Progenitor cell of endocrine pancreas (in vitro differentiated cells): ENCODE data around the gene RCOR1. TPM values are rescaled to one million over a fixed set of nuclear protein-coding genes. Genes with fewer than 3 reads are reported as not detected.

Source experiments
- DNase-seq: peaks from one replicate; pipeline ENCODE4 v3.0.0; 2021; ENCODE audit warnings: low spot score; ENCODE audit not compliant: unreplicated experiment
- H3K27ac Mint-ChIP-seq: 2 replicates; pipeline ENCODE4 v1.8.0; 2021; ENCODE audit warnings: mild to moderate bottlenecking, moderate library complexity, mixed read lengths
- H3K27me3 Mint-ChIP-seq: 2 replicates; pipeline ENCODE4 v1.8.0; 2021; ENCODE audit warnings: mixed read lengths
- H3K36me3 Mint-ChIP-seq: 2 replicates; pipeline ENCODE4 v1.8.0; 2022; ENCODE audit warnings: mixed read lengths; ENCODE audit not compliant: insufficient read depth
- H3K4me1 Mint-ChIP-seq: 2 replicates; pipeline ENCODE4 v1.8.0; 2021; ENCODE audit warnings: low read depth, mixed read lengths
- H3K4me3 Mint-ChIP-seq: 2 replicates; pipeline ENCODE4 v1.8.0; 2021; ENCODE audit warnings: low read depth, mild to moderate bottlenecking, moderate library complexity, mixed read lengths
- H3K9me3 Mint-ChIP-seq: 2 replicates; pipeline ENCODE4 v1.8.0; 2021; ENCODE audit warnings: low read depth, mixed read lengths
- total RNA-seq: library from RNA; stranded (reverse); gene quantifications from 2 replicates; pipeline ENCODE4 v1.2.1, GENCODE V29; 2021
- TF ChIP-seq, protein P1 (sequence below): fragments of 200-600 bp; sonication (generic); IDR thresholded peaks from one replicate; pipeline ENCODE4 v1.5.0; 2021; ENCODE audit warnings: antibody characterized with exemption, mild to moderate bottlenecking; ENCODE audit not compliant: unreplicated experiment

The RCOR1 gene
- total RNA-seq, 1 donor from 2014 or later: 41.9 TPM

DNA sequence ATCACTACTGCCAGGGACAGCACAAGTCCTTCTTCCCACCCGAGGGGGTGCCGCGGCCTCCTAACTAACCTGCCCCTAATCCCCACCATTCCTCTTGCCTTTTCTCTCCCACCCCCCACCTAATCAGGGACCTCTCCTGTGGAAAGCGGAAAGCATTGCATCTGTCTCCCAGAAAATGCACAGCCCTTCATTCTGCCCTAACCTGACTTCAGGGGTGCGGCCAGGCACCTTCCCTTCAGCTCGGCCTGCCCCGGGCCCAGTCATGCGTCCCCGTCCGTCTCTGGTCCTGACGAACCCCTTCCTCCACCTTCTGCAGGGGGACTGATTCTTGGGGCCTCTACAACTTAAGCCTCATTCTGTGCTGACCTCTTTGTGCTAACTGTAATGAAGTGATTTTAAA, 140.9 kb downstream of the RCOR1 start:
- H3K4me3 Mint-ChIP-seq: no peak overlapping the region

DNA sequence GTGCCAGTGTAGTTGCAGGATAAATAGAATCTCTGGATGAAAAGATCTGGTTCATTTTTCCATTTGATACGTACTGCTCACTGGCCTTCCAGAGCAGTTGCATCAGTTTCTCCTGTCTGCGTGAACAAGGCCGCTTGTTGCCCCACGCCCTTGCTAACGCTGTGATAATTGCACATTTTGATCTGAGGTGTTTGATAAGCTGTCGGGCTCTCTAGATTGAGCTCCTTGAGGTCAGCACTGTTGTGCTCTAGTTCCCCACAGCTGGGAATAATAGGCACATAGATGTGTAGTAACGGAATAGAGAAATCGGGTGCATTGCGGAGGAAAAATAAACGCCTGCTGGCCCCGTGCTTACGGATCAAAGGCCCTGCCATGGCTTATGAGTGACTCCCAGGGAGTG, 142.0 kb downstream of the RCOR1 start:
- peak overlapping the region; percentile 71 for H3K27ac Mint-ChIP-seq
- TF ChIP-seq, protein P1, sequence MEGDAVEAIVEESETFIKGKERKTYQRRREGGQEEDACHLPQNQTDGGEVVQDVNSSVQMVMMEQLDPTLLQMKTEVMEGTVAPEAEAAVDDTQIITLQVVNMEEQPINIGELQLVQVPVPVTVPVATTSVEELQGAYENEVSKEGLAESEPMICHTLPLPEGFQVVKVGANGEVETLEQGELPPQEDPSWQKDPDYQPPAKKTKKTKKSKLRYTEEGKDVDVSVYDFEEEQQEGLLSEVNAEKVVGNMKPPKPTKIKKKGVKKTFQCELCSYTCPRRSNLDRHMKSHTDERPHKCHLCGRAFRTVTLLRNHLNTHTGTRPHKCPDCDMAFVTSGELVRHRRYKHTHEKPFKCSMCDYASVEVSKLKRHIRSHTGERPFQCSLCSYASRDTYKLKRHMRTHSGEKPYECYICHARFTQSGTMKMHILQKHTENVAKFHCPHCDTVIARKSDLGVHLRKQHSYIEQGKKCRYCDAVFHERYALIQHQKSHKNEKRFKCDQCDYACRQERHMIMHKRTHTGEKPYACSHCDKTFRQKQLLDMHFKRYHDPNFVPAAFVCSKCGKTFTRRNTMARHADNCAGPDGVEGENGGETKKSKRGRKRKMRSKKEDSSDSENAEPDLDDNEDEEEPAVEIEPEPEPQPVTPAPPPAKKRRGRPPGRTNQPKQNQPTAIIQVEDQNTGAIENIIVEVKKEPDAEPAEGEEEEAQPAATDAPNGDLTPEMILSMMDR: no peak
- peaks cover 2% of the 10 kb centered on the region for H3K4me1 Mint-ChIP-seq
- no peaks in the 10 kb centered on the region for H3K27me3 Mint-ChIP-seq
- H3K36me3 Mint-ChIP-seq: peaks cover 7% of the 10 kb centered on the region
- H3K9me3 Mint-ChIP-seq: no peaks in the 10 kb centered on the region
- no peak overlapping the region for H3K4me3 Mint-ChIP-seq
- DNase-seq: no peak

More for the DNA sequence above, 140.9 kb downstream of the RCOR1 start:
- DNase-seq: no peak
- no peaks in the 10 kb centered on the region for H3K27me3 Mint-ChIP-seq
- no peaks in the 10 kb centered on the region for H3K9me3 Mint-ChIP-seq
- peaks cover 2% of the 10 kb centered on the region for H3K4me1 Mint-ChIP-seq
- TF ChIP-seq, protein P1: no peak
- no peak overlapping the region for H3K27ac Mint-ChIP-seq
- peaks cover 7% of the 10 kb centered on the region for H3K36me3 Mint-ChIP-seq

DNA sequence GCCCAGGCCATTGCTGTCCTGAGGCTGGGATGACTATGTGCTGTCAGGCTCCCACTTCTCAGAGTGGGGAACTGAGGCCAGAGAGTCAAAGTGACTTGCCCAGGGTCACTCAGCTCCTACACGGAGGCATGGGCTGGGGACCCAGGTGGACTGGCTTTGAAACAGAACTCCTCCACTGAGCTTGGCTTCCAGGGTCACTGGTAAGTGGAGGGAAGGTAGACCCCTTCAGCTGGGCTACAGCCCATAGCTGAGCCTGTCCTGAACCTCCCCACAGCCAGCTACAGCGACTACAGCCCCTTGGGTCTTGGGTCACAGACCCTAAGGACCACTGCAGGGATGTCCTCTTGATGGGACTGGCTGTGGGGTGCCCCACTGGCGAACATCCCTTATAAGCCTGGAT, 144.5 kb downstream of the RCOR1 start:
- Mint-ChIP-seq H3K4me1 (peaks cover 2% of the 10 kb centered on the region), H3K9me3 (peaks cover 4% of the 10 kb centered on the region), H3K36me3 (peaks cover 11% of the 10 kb centered on the region), H3K27me3 (no peaks in the 10 kb centered on the region), H3K4me3 (no peak overlapping the region), H3K27ac (peak overlapping the region; percentile 59)
- no peak for DNase-seq
- TF ChIP-seq, protein P1: no peak

DNA sequence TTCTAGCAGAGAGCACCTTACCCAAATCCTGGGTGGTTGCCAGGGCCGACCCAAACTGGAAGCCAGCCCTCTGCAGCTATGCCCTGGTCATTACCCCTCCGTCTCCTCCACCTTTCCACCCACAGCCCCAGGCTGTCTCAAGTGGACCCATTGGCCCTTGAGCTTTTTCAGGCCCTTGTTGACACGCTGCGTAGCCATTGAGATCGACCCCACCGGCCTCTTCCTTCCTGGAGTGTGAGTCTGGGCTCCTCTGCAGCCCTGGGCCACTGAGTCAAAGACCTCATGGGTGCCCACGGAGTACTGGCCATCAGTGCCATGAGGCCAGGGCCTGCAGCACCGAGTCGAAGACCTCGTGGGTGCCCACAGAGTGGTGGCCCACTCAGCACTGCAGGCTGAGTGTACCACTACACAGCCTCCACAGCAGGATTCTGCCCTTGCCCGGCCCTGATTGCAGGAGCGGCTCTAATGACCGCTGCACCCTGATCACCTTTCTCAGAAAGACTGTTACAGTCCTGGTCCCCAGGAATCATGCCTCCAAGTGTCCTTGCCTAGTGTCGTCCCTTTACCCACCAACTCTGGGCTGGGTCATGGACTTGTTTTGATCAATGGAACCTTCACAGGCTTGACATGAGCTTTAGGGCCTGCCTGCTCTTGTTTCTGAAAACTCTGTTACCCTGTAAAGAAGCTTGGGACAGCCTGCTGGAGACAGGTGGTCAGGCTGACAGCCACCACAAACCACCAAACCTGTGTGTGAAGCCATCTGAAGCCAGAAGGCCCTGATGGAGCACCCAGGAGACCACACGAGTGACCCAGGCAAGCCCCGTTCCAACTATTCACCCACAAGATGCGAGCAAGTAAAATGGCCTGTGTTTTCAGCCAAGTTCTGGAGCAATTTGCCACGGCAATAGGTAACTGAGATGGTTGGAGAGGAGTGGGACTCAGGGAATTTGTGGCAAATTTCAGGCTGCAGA, 145.2 kb downstream of the RCOR1 start:
- peak overlapping the region; percentile 68 for H3K27ac Mint-ChIP-seq
- H3K9me3 Mint-ChIP-seq: peaks cover 5% of the 10 kb centered on the region
- peaks cover 12% of the 10 kb centered on the region for H3K36me3 Mint-ChIP-seq
- H3K27me3 Mint-ChIP-seq: no peaks in the 10 kb centered on the region
- TF ChIP-seq, protein P1: no peak
- peaks cover 2% of the 10 kb centered on the region for H3K4me1 Mint-ChIP-seq
- no peak for DNase-seq
- H3K4me3 Mint-ChIP-seq: no peak overlapping the region

DNA sequence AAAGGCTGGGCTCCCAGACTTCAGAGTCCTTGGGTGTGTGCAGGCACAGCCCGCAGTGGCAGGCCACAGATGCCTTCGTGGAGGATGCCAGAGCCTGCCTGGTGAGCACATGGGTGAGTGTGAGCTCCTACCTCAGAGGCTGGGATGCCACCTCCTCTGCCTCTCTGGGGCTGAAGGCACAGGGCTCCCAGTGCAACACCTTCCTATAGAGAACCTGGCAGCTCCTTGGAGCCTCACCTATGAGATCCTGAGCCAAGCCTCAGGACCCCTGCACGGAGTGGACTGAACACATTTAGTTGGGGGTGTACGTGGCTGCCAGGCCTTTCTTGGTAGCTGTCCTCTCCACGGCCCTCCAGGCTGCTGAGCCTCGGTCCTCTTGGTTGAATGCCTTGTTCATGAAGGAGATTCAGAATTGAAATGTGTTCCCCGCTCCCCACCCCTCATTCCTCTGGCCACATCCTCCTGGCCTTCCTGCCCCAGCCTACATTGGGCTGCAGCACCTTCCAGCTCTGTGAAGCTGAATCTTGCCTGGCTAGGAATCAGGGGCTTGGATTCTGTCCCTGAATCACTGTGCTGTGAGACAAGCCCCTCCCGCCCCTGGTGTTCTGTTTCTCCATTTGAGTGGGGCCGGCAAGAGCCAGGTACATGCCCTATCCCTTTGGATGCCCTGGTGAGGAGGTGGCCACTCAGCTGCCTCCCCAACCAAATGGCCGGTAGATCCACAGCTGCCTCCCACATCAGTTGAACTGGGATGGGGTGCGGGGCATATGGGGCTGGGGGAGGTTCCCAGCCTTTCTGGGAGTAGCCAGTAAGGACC, 146.1 kb downstream of the RCOR1 start:
- Mint-ChIP-seq H3K9me3 (peaks cover 11% of the 10 kb centered on the region), H3K4me3 (no peak overlapping the region), H3K4me1 (peaks cover 2% of the 10 kb centered on the region), H3K27me3 (no peaks in the 10 kb centered on the region), H3K36me3 (peaks cover 16% of the 10 kb centered on the region), H3K27ac (peak overlapping the region; percentile 37)
- DNase-seq: no peak
- TF ChIP-seq, protein P1: no peak
